NOMO-1 treated with DMSO at 0.1 percent for 48 hours (cell line): ENCODE measurements around the gene PANX3.
A peak's percentile ranks its signal among the peaks of the same experiment; 100 is the strongest.
"Not testable (repeated sequence)": the region's sequence is repeated elsewhere in the genome, so short reads cannot be mapped to it uniquely, and the experiment has no call there.

ENCODE experiments used
- DNase-seq: peaks from one replicate; lab custom pipeline; 2025; ENCODE audit not compliant: unreplicated experiment; lab: John Stamatoyannopoulos, UW

Gene PANX3, protein sequence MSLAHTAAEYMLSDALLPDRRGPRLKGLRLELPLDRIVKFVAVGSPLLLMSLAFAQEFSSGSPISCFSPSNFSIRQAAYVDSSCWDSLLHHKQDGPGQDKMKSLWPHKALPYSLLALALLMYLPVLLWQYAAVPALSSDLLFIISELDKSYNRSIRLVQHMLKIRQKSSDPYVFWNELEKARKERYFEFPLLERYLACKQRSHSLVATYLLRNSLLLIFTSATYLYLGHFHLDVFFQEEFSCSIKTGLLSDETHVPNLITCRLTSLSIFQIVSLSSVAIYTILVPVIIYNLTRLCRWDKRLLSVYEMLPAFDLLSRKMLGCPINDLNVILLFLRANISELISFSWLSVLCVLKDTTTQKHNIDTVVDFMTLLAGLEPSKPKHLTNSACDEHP

GRCh38 chr11:124611064-124611463 lies at the start of gene PANX3:
Gene PANX3 (plus strand): TSS chr11:124611428. CDS start chr11:124611557, 129 bp downstream.
- no peak for DNase-seq

DNA sequence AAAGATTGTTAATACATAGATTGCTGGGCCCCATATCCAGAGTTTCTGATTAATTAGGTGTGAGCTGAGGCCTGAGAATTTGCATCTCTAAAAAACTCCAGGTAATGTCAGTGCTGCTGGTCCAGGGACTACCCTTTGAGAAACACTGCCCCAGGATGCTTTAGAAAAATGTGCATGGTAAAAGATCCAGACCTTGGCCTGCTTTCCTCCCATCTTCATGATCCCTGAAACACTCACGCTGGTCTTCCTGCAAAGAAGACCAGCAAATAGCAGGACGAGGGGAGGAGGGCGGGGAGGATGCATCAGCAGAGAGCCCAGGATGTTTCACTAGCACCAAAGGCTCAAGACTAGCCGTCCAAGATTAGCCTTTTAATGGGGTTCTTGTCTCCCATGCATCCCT lies 41.5 kb upstream of the PANX3 start, which contains the start of gene OR8A1:
Gene OR8A1 (plus strand): TSS at position 301 of the 400 bp plus-strand sequence. CDS start 123 bp downstream, outside the sequence.
- DNase-seq, result no peak

DNA sequence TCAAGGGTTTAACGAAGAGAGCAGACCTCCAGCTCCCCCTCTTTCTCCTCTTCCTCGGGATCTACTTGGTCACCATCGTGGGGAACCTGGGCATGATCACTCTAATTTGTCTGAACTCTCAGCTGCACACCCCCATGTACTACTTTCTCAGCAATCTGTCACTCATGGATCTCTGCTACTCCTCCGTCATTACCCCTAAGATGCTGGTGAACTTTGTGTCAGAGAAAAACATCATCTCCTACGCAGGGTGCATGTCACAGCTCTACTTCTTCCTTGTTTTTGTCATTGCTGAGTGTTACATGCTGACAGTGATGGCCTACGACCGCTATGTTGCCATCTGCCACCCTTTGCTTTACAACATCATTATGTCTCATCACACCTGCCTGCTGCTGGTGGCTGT lies 41.1 kb upstream of the PANX3 start:
- DNase-seq, result no peak

- no peak for DNase-seq
Observed at GRCh38 chr11:124577716-124578427, 33.4 kb upstream of the PANX3 start.

- DNase-seq, result no peak
Observed at GRCh38 chr11:124578761-124579160, 32.5 kb upstream of the PANX3 start.

GRCh38 chr11:124581817-124582216 lies 29.4 kb upstream of the PANX3 start:
- DNase-seq, result no peak

GRCh38 chr11:124582565-124582964 lies 28.7 kb upstream of the PANX3 start:
- no peak for DNase-seq

- no peak for DNase-seq
Observed at GRCh38 chr11:124583781-124584180, 27.4 kb upstream of the PANX3 start.

- DNase-seq, result no peak
Observed at GRCh38 chr11:124584681-124585372, 26.4 kb upstream of the PANX3 start.

DNA sequence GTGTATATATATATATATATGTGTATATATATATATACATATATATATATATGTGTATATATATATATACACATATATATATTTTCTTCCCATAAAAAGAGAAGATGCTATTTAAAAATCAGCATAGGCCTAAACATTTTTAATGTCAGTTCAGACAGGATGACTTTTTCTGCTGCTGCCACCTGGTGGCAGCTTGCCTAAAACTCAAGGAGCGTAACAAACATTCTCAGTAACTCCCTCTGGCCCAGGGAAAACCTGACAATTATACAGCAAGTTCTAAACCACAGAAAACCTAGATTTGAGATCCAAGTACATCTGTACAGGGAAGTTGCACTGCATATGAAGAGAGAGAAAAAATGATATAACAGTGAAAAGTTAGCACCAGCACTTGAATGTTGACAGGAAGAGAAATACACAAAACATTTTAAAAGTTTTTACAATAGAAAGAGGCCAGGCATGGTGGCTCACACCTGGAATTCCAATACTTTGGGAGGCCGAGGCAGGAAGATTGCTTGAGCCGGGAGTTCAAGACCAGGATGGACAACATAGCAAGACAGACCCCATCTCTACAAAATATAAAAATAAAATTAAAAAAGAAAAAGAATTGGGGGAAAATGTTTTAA lies 24.9 kb upstream of the PANX3 start:
- DNase-seq, result peak; percentile 58

- no peak for DNase-seq
Observed at GRCh38 chr11:124591430-124591829, 19.8 kb upstream of the PANX3 start.

- no peak for DNase-seq
Observed at GRCh38 chr11:124592627-124593026, 18.6 kb upstream of the PANX3 start.

DNA sequence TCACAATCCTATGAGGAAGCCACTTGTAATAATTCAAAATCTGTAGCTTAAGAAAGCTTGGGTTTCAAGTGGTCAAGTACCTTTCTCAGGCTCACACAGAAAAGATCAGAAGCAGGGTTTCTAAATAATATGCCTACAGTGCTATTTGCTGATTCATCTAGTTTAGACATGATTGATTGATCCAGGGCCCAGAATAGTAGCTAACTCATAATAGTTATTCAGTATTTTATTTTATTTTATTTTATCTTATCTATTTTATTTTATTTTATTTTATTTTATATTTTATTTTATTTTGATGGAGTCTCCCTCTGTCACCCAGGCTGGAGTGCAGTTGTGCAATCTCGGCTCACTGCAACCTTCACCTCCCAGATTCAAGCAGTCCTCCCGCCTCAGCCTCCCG lies 15.9 kb upstream of the PANX3 start:
- no peak for DNase-seq

- no peak for DNase-seq
Observed at GRCh38 chr11:124597626-124598025, 13.6 kb upstream of the PANX3 start.

GRCh38 chr11:124600621-124601320 lies 10.5 kb upstream of the PANX3 start:
- no peak for DNase-seq

GRCh38 chr11:124602193-124602592 lies 9.0 kb upstream of the PANX3 start:
- no peak for DNase-seq

- not testable (repeated sequence) for DNase-seq
Observed at GRCh38 chr11:124602723-124603122, 8.5 kb upstream of the PANX3 start.

GRCh38 chr11:124605719-124606118 lies 5.5 kb upstream of the PANX3 start:
- DNase-seq, result peak; percentile 85

- no peak for DNase-seq
Observed at GRCh38 chr11:124608147-124608546, 3.1 kb upstream of the PANX3 start.

GRCh38 chr11:124610295-124610694 lies 933 bp upstream of the PANX3 start:
- no peak for DNase-seq

DNA sequence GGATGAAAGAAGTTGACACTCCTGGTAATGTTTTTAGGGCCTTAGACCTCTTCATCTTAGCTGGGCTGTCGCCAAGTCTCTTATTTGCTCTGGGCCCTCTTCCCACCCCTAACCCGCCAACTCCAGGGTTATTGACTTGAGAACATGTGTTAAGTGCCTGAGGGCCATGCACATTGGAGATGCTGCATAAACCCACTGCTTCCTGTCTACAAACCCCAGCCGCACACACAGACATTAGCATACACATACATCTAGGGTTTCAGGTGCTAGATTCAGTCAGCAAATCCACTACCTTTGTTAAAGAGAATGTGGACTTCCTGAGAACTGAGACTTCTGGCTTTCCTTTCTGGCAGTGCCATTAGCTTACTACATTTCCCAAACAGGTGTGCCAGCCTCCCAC lies 817 bp downstream of the PANX3 start:
- no peak for DNase-seq
